IMR-90 (cell line): Measurements from ENCODE around the gene SLC15A3. TPM values are rescaled to one million over a fixed set of nuclear protein-coding genes. Genes with fewer than 3 reads are reported as not detected.

Experiments used
- ATAC-seq: fragments of 200-7000 bp; cut with Tn5 transposase; 2 replicates; pipeline ENCODE4 v1.9.1; 2020; ENCODE audit warnings: low read depth, mild to moderate bottlenecking, moderate library complexity
- BruUV-seq: library from RNA; stranded (reverse); fragments of 400-500 nt; replicated peaks from 2 replicates; lab custom pipeline; 2021; lab: Mats Ljungman, UMichigan
- CTCF ChIA-PET: fragments of 300-600 bp; formaldehyde crosslinking; extraction: SDS; loops from one replicate; lab custom pipeline; 2021; ENCODE audit warnings: antibody characterized with exemption; lab: Yijun Ruan, JAX
- POLR2A ChIA-PET: fragments of 300-600 bp; sonication (Branson Sonifier 250); formaldehyde crosslinking; loops from one replicate; lab custom pipeline; 2022; ENCODE audit warnings: antibody characterized with exemption; ENCODE audit not compliant: unreplicated experiment; lab: Charles Lee
- DNase-seq: peaks from one replicate; pipeline ENCODE4 v3.0.0; 2013
- H2AFZ ChIP-seq: replicated peaks from 2 replicates; pipeline ENCODE3; 2013; ENCODE audit warnings: low read length, mild to moderate bottlenecking; ENCODE audit not compliant: poor library complexity
- H2AK5ac ChIP-seq: 2 replicates; pipeline ENCODE4 v1.6.1; 2013; ENCODE audit warnings: low read depth, low read length, inconsistent platforms
- H2AK9ac ChIP-seq: replicated peaks from 2 replicates; pipeline ENCODE3; 2013; ENCODE audit warnings: mild to moderate bottlenecking, low read depth, low read length, moderate library complexity; ENCODE audit not compliant: poor library complexity
- H2BK120ac ChIP-seq: 2 replicates; pipeline ENCODE4 v1.6.1; 2013; ENCODE audit warnings: low read depth, low read length, inconsistent platforms
- H2BK15ac ChIP-seq: 3 replicates; pipeline ENCODE4 v1.6.1; 2013; ENCODE audit warnings: low read depth, low read length, inconsistent platforms
- H2BK20ac ChIP-seq: 2 replicates; pipeline ENCODE4 v1.6.1; 2013; ENCODE audit warnings: low read depth, mild to moderate bottlenecking, inconsistent platforms, low read length, moderate library complexity
- H2BK5ac ChIP-seq: 2 replicates; pipeline ENCODE4 v1.6.1; 2013; ENCODE audit warnings: mild to moderate bottlenecking, low read depth, low read length, inconsistent platforms; ENCODE audit not compliant: poor library complexity, severe bottlenecking
- H3K14ac ChIP-seq: replicated peaks from 2 replicates; pipeline ENCODE4 v1.6.1; 2013; ENCODE audit warnings: low read depth, low read length, inconsistent platforms
- H3K18ac ChIP-seq: 2 replicates; pipeline ENCODE4 v1.6.1; 2013; ENCODE audit warnings: low read depth, low read length, control low read depth
- H3K23ac ChIP-seq: 2 replicates; pipeline ENCODE4 v1.6.1; 2013; ENCODE audit warnings: low read depth, low read length, inconsistent platforms
- H3K27ac ChIP-seq: 2 replicates; pipeline ENCODE4 v1.5.1; 2013; ENCODE audit warnings: mild to moderate bottlenecking, control low read depth, low read length; ENCODE audit not compliant: insufficient read depth
- H3K27me3 ChIP-seq: 2 replicates; pipeline ENCODE4 v1.6.1; 2013; ENCODE audit warnings: low read length; ENCODE audit not compliant: control insufficient read depth, insufficient read depth
- H3K36me3 ChIP-seq: 2 replicates; pipeline ENCODE4 v1.6.1; 2013; ENCODE audit warnings: low read length, mixed read lengths; ENCODE audit not compliant: control insufficient read depth, insufficient read depth
- H3K4ac ChIP-seq: 2 replicates; pipeline ENCODE4 v1.6.1; 2013; ENCODE audit warnings: low read depth, low read length, inconsistent platforms
- H3K4me1 ChIP-seq: 2 replicates; pipeline ENCODE4 v1.6.1; 2013; ENCODE audit warnings: low read length, mixed read lengths; ENCODE audit not compliant: control insufficient read depth, insufficient read depth
- H3K4me2 ChIP-seq: 2 replicates; pipeline ENCODE4 v1.6.1; 2013; ENCODE audit warnings: low read depth, mild to moderate bottlenecking, control low read depth, low read length, moderate library complexity
- H3K4me3 ChIP-seq: 2 replicates; pipeline ENCODE4 v1.5.1; 2013; ENCODE audit warnings: low read depth, mild to moderate bottlenecking, control low read depth, low read length, moderate library complexity; ENCODE audit not compliant: insufficient read depth
- H3K56ac ChIP-seq: 2 replicates; pipeline ENCODE4 v1.6.1; 2013; ENCODE audit warnings: low read length, inconsistent platforms; ENCODE audit not compliant: insufficient read depth; ENCODE audit errors: extremely low read depth
- H3K79me1 ChIP-seq, 2 experiments: 2 replicates each; pipeline ENCODE4 v1.6.1; 2013; ENCODE audit warnings: low read length in 2 of 2, inconsistent platforms in 1 of 2, low read depth in 1 of 2
- H3K9ac ChIP-seq: 2 replicates; pipeline ENCODE4 v1.6.1; 2013; ENCODE audit warnings: low read depth, low read length, control low read depth
- H3K9me1 ChIP-seq: 2 replicates; pipeline ENCODE4 v1.6.1; 2013; ENCODE audit warnings: low read length, inconsistent platforms; ENCODE audit not compliant: insufficient read depth
- H3K9me3 ChIP-seq: 2 replicates; pipeline ENCODE4 v1.6.1; 2013; ENCODE audit warnings: low read length; ENCODE audit not compliant: control insufficient read depth, insufficient read depth
- H4K20me1 ChIP-seq: 2 replicates; pipeline ENCODE4 v1.6.1; 2013; ENCODE audit warnings: low read length, inconsistent platforms; ENCODE audit not compliant: insufficient read depth
- H4K5ac ChIP-seq: 2 replicates; pipeline ENCODE4 v1.6.1; 2013; ENCODE audit warnings: mild to moderate bottlenecking, low read depth, low read length, control low read depth
- H4K8ac ChIP-seq, 2 experiments: 2 replicates each; pipeline ENCODE4 v1.6.1; 2013; ENCODE audit warnings: low read depth in 2 of 2, low read length in 2 of 2, control low read depth in 1 of 2, inconsistent platforms in 1 of 2
- H4K91ac ChIP-seq: 2 replicates; pipeline ENCODE4 v1.6.1; 2013; ENCODE audit warnings: low read depth, low read length, inconsistent platforms; ENCODE audit not compliant: insufficient read depth
- CTCF ChIP-seq: conservative IDR thresholded peaks from 2 replicates; pipeline ENCODE4 v1.5.1; 2012; ENCODE audit warnings: mild to moderate bottlenecking, low read depth, low read length, improper control_type of control experiment
- POLR2A ChIP-seq: IDR thresholded peaks from 2 replicates; pipeline ENCODE4 v1.6.1; 2012; ENCODE audit warnings: mild to moderate bottlenecking, low read depth, low read length
- RCOR1 ChIP-seq: IDR thresholded peaks from 2 replicates; pipeline ENCODE4 v1.6.1; 2012; ENCODE audit warnings: mild to moderate bottlenecking, low read length, improper control_type of control experiment; ENCODE audit not compliant: insufficient replicate concordance
- SMC3 ChIP-seq: fragments of 150-350 bp; IDR thresholded peaks from 2 replicates; pipeline ENCODE4 v1.6.1; 2016; ENCODE audit warnings: low read depth, mild to moderate bottlenecking, antibody characterized with exemption, low read length, moderate library complexity
- WGBS, 2 experiments: methylation state at CpG; one replicate each; pipeline versions ENCODE4 v1.1.5 to v1.1.7; 2013; ENCODE audit warnings: missing lambda C conversion rate in 2 of 2; ENCODE audit not compliant: insufficient read length in 1 of 2; ENCODE audit errors: extremely low coverage in 2 of 2; 5-methylcytosine and 5-hydroxymethylcytosine counted together
- dilution Hi-C: fragments of 300-500 bp; cut with HindIII; formaldehyde crosslinking; loops from one replicate; pipeline ENCODE4 v1.14.3; 2018; ENCODE audit warnings: low sequenced_read_pairs; ENCODE audit not compliant: unreplicated experiment
- in situ Hi-C: fragments of 300-500 bp; cut with MboI; formaldehyde crosslinking; loops from 3 replicates; pipeline ENCODE4 v1.14.3; 2019; ENCODE audit warnings: low sequenced_read_pairs, inconsistent platforms, mixed read lengths
- intact Hi-C: fragments of 100-400 bp; cut with micrococcal nuclease; formaldehyde crosslinking; loops from 2 replicates; pipeline ENCODE4 v1.10.0; 2022
- polyA plus RNA-seq, 3 experiments: library from polyadenylated mRNA; depleted of rRNA; stranded (reverse); fragments of >200 nt; gene quantifications; 2 replicates each; pipeline ENCODE4 v1.2.3, GENCODE V29; 2012; ENCODE audit warnings: low replicate concordance in 1 of 3
- total RNA-seq: library from RNA; depleted of rRNA; stranded (reverse); fragments of >200 nt; gene quantifications from 2 replicates; pipeline ENCODE4 v1.2.3, GENCODE V29; 2012

The SLC15A3 gene
- total and polyA plus RNA-seq, 2 of the 4 experiments (the other 2 are of a cell fraction) = 3.2 to 4.4 TPM

GRCh38 chr11:60919320-60919719 is 32.7 kb downstream of the SLC15A3 start:
- H2AK5ac ChIP-seq = no peak overlapping the region
- dilution Hi-C loops (no loop called here), in situ Hi-C loops (loop anchor here (25.0 kb wide), 1 partner anchor 1332 kb away; no protein-coding TSS in a partner anchor), intact Hi-C loops (no loop called here)
- no peaks in the 10 kb centered on the region for H3K9me3 ChIP-seq
- peaks cover 14% of the 10 kb centered on the region for H4K20me1 ChIP-seq
- H2BK5ac ChIP-seq = no peak overlapping the region
- no peak overlapping the region for H2BK20ac ChIP-seq
- no peak for DNase-seq
- H3K27me3 ChIP-seq = no peaks in the 10 kb centered on the region
- H4K5ac ChIP-seq = no peak overlapping the region
- H3K18ac ChIP-seq = no peak overlapping the region
- peaks cover 26% of the 10 kb centered on the region for H3K36me3 ChIP-seq
- no CpG with 5 or more reads among the region's 1 CpG for WGBS, 2 experiments
- no peak overlapping the region for H4K91ac ChIP-seq
- H3K9ac ChIP-seq = no peak overlapping the region
- H3K23ac ChIP-seq = no peak overlapping the region
- POLR2A ChIA-PET = no interaction called here
- peaks cover 14% of the 10 kb centered on the region; the same call in 1 of the 2 replicates for H3K9me1 ChIP-seq
- no peak overlapping the region for H3K56ac ChIP-seq
- H2BK15ac ChIP-seq = no peak overlapping the region
- H2BK120ac ChIP-seq = no peak overlapping the region
- H4K8ac ChIP-seq = no peak overlapping the region
- peaks cover 11% of the 10 kb centered on the region for H3K4me1 ChIP-seq
- no peak overlapping the region for H3K27ac ChIP-seq
- no peak overlapping the region for H3K14ac ChIP-seq
- BruUV-seq = no TSS peak
- no peak overlapping the region for H3K4ac ChIP-seq
- H3K79me1 ChIP-seq = peaks cover 23 to 63% of the 10 kb centered on the region in 2 experiments
- TF ChIP-seq SMC3 (no peak), POLR2A (no peak), RCOR1 (no peak), CTCF (no peak)
- no peak for ATAC-seq
- no peak overlapping the region for H3K4me3 ChIP-seq
- no peak overlapping the region for H3K4me2 ChIP-seq
- peak overlapping the region; percentile 10 for H2AK9ac ChIP-seq
- H2AFZ ChIP-seq = no peak overlapping the region
- CTCF ChIA-PET = interaction anchor here (0.6 kb wide), 1 partner anchor 215 kb away, joined by 3 read pairs; no protein-coding TSS in a partner anchor
